NCI-H2107 treated with DMSO at 0.1 percent for 48 hours (cell line): ENCODE data around the gene TNXB.
"Not testable (repeated sequence)": the region's sequence is repeated elsewhere in the genome, so short reads cannot be mapped to it uniquely, and the experiment has no call there.

Experiments used
- DNase-seq: peaks from one replicate; lab custom pipeline; 2025; ENCODE audit not compliant: unreplicated experiment; lab: John Stamatoyannopoulos, UW

The TNXB gene

DNA sequence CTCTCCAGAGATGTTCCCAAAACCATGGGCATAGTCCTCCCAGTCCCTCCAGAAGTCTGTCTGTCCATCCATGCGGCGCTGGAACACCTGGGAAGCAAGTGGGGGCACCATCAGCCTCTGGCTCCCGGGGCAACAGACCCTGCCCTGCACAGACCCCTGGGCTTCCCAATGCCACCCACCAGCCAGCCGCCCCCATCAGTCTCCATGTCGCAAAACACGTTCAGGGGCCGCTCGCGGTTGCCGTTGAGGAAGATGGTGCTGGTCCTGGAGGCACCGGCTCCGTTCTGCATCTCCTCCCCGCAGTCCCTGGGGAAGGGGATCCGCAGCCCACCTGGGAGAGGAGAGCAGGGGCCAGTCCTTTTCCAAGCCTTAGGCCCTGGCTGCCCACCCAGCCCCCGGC is 66.9 kb downstream of the TNXB start:
- not testable (repeated sequence) for DNase-seq

DNA sequence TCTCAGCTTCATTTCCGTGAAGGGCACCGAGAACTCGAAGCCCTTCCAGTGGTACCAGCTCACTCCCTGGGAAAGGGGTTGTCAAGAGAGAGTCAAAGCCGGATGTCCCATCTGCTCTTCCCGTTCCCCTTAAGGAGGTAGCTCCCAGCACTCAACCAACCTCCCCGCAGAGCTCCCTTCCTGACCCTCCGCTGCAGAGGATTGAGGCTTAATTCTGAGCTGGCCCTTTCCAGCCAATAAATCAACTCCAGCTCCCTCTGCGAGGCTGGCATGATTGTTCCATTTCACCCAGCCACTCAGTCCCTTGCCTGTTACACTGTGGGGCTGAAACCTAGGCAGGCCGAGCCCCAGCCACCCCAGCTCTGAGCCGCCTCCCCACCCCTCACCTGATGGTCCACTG is 67.8 kb downstream of the TNXB start:
- not testable (repeated sequence) for DNase-seq

DNA sequence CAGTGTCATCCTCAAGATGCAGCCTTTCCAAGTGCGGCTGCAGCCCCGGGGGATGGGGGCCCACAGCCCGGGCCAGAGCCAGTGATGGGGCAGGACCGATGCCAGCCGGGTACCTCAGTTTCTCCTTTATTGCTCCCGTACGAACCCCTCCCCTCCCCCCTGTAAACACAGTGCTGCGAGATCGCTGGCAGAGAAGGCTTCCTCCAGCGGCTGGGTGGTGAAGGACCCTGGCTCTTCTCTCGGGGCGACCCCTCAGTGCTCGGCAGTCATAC is 68.2 kb downstream of the TNXB start:
- not testable (repeated sequence) for DNase-seq

DNA sequence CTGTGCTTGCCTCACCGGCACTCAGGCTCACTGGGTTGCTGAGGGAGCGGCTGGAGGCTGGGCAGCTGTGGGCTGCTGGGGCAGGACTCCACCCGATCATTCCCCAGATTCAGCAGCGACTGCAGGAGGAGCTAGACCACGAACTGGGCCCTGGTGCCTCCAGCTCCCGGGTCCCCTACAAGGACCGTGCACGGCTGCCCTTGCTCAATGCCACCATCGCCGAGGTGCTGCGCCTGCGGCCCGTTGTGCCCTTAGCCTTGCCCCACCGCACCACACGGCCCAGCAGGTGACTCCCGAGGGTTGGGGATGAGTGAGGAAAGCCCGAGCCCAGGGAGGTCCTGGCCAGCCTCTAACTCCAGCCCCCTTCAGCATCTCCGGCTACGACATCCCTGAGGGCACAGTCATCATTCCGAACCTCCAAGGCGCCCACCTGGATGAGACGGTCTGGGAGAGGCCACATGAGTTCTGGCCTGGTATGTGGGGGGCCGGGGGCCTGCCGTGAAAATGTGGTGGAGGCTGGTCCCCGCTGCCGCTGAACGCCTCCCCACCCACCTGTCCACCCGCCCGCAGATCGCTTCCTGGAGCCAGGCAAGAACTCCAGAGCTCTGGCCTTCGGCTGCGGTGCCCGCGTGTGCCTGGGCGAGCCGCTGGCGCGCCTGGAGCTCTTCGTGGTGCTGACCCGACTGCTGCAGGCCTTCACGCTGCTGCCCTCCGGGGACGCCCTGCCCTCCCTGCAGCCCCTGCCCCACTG is 68.7 kb downstream of the TNXB start:
- not testable (repeated sequence) for DNase-seq

DNA sequence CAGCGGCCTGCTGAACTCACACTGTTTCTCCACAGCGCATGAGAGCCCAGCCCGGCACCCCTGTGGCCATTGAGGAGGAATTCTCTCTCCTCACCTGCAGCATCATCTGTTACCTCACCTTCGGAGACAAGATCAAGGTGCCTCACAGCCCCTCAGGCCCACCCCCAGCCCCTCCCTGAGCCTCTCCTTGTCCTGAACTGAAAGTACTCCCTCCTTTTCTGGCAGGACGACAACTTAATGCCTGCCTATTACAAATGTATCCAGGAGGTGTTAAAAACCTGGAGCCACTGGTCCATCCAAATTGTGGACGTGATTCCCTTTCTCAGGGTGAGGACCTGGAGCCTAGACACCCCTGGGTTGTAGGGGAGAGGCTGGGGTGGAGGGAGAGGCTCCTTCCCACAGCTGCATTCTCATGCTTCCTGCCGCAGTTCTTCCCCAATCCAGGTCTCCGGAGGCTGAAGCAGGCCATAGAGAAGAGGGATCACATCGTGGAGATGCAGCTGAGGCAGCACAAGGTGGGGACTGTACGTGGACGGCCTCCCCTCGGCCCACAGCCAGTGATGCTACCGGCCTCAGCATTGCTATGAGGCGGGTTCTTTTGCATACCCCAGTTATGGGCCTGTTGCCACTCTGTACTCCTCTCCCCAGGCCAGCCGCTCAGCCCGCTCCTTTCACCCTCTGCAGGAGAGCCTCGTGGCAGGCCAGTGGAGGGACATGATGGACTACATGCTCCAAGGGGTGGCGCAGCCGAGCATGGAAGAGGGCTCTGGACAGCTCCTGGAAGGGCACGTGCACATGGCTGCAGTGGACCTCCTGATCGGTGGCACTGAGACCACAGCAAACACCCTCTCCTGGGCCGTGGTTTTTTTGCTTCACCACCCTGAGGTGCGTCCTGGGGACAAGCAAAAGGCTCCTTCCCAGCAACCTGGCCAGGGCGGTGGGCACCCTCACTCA is 69.5 kb downstream of the TNXB start:
- DNase-seq: not testable (repeated sequence)

DNA sequence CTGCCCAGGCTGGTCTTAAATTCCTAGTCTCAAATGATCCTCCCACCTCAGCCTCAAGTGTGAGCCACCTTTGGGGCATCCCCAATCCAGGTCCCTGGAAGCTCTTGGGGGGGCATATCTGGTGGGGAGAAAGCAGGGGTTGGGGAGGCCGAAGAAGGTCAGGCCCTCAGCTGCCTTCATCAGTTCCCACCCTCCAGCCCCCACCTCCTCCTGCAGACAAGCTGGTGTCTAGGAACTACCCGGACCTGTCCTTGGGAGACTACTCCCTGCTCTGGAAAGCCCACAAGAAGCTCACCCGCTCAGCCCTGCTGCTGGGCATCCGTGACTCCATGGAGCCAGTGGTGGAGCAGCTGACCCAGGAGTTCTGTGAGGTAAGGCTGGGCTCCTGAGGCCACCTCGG is 70.3 kb downstream of the TNXB start:
- DNase-seq: not testable (repeated sequence)

DNA sequence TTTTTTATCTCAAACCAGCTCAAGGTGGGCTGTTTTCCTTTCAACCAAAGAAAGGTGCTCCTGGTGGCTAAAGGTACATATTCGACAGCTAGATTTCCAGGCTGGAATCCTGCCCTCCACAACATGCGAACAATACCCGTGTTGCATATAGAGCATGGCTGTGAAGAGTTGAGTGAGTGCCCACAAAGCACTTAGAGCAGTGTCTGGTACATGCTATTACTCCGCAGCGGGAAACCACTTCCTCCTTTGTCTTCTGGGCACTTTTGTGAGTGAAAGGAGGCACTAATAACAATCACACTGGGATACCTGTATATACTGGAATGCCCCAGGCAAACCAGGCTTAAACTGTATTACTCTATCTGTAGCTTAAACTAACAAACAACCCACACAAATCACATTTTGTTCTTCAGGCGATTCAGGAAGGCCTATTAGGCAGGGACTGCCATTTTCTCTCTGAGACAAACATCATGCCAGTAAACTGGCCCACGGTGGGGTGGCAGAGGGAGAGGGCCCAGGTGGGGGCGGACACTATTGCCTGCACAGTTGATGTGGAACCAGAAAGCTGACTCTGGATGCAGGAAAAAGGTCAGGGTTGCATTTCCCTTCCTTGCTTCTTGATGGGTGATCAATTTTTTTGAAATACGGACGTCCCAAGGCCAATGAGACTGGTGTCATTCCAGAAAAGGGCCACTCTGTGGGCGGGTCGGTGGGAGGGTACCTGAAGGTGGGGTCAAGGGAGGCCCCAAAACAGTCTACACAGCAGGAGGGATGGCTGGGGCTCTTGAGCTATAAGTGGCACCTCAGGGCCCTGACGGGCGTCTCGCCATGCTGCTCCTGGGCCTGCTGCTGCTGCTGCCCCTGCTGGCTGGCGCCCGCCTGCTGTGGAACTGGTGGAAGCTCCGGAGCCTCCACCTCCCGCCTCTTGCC is 71.3 kb downstream of the TNXB start, which contains the start of gene CYP21A2:
Gene CYP21A2, plus strand, starts transcription at position 818 of the 927 bp plus-strand sequence. Its CDS starts 8 bp downstream, at position 826.
- not testable (repeated sequence) for DNase-seq

DNA sequence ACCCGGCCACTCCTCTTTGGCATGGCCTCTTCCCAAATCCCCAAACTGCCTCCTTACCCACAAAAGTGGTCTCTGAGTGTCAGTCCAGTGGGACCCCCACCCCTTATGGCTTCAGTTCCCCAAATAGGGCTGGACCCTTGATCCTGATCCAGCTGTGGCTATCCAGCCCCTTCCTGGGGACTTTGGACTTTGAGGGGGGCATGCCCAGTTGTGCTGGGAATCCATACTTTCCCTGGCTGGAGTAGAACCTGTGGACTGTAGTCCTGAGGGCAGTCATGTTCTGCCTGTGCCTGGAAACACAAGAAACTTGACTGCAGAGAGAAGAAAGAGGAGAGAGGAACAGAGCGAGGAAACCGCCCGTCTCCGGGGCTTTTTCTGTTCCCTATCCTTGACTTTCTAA is 72.0 kb downstream of the TNXB start:
- DNase-seq: not testable (repeated sequence)

DNA sequence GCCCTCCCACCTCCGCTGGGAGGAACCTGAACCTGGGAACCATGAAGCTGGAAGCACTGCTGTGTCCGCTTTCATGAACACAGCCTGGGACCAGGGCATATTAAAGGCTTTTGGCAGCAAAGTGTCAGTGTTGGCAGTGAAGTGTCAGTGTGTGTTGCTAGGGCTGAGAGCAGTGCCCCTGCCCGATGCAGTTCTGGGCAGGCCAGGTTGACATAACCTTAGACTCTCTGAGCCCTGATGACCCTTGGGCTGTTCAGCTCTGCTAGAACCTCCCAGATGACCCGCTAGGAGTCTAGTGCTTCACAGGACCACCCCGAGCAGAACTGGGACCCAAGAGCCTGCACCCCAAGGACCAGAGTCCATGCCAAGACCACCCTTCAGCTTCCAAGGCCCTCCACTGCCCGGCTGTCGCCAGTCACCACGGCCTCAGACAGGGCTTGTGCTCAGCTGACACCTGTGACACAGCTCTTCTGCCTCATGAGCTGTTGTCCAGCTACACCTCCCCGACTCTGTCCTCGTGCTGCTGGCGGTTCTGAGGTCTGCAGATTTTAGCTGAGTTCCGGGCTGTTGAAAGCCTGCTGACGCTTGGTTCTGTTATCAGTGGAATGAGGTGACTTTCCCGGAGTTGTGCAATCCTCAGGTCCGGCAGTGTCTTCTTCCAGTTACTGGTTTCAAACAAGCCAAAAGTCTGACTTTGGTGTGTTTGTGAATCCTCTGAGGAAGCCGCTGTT is 73.7 kb downstream of the TNXB start:
- not testable (repeated sequence) for DNase-seq

DNA sequence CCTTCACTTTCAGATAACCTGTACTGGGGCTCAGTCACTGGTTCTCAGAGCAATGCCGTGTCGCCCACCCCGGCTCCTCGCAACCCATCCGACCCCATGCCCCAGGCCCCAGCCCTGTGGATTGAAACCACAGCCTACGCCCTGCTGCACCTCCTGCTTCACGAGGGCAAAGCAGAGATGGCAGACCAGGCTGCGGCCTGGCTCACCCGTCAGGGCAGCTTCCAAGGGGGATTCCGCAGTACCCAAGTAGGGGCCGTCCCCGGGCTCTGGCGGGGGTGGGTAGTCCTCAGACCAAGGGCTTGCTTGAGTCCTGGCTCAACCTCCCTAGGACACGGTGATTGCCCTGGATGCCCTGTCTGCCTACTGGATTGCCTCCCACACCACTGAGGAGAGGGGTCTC is 79.6 kb downstream of the TNXB start:
- not testable (repeated sequence) for DNase-seq

DNA sequence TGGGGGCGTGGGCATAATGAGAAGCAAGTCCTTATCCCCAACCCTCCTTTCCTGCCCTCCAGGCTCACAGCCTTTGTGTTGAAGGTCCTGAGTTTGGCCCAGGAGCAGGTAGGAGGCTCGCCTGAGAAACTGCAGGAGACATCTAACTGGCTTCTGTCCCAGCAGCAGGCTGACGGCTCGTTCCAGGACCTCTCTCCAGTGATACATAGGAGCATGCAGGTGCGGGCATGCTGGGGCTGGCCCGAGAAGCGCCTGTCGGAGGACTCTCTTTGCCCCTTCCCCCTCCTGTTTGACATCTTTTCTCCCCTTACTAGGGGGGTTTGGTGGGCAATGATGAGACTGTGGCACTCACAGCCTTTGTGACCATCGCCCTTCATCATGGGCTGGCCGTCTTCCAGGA is 80.5 kb downstream of the TNXB start:
- not testable (repeated sequence) for DNase-seq

DNA sequence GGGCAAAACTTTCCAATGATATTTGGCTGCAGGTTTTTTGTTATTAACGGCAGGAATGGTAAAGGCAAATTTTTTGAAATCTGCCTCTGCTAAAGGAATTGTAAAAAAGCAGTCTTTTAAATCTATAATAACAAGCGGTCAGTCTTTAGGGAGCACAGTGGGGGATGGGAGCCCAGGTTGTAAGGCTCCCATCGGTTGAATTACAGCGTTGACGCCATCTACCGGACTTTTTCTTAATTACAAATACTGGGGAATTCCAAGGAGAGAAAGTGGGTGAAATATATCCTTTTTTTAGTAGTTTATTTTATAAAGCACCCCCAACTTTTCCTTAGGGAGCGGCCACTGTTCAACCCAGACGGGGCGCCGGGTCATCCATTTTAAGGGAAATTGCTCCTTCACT is 87.0 kb downstream of the TNXB start:
- not testable (repeated sequence) for DNase-seq

DNA sequence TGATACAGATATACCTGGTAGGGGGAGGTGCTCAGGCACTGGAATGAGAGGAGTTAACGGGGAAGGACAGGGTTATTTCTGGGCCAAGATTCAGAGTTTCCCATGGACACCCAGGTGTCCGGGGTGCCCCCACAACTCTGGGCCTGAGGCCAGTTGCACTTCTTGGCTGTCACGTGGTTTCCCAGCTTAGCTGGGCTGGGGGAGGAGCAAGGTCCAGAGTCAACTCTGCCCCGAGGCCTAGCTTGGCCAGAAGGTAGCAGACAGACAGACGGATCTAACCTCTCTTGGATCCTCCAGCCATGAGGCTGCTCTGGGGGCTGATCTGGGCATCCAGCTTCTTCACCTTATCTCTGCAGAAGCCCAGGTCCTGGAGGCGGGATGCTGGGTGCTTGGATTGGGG is 94.6 kb downstream of the TNXB start, which contains the start of gene C4B:
Gene C4B, plus strand, starts transcription at position 249 of the 400 bp plus-strand sequence. Its CDS starts 51 bp downstream, at position 300.
- DNase-seq: not testable (repeated sequence)

DNA sequence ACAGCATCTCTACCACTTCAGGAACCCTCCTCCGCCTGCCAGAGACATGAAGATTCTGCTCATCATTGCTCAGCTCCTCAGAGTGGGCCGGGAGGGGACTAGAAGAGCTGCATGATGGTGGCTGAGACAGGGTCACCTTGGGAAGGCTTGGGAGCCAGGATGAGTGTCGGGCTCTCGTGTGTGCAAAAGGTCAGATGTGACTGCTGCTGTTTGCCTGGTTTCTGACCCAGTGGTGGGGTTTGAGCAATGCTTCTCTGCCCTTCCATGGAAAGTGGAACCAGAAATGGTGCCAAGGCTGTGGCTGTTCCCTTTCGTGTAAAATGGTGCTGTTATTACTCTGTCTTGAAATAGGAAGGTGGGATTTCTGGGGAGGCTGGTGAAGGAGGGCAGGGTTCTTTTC is 95.4 kb downstream of the TNXB start:
- DNase-seq: not testable (repeated sequence)

DNA sequence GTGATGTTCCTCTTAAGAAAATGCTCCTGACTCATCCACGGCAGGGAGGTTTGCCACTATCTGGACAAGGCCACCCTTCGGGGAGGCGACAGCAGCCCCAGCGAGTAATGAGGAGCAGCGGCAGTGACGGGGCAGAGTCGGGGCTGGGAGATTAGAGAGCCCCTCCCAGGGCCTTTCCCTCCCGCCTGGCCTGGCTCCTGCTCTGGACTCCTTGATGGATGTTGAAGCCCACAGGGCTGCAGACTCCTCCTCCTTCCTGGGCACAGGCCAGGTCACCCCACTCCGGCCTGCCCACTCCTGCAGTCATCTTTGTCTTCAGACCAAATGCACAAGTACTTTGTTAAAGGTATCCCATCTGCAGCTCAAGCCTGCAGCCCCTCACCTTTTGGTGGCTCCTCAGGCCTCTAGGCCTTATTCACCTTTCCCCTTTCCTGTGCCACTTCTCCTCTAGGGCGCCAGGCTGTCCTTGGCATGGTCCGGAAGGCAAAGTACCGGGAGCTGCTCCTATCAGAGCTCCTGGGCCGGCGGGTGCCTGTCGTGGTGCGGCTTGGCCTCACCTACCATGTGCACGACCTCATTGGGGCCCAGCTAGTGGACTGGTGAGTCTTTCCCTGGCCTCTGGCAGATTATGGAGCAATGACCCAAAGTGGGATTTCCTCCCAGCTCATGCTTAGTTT is 96.1 kb downstream of the TNXB start:
- not testable (repeated sequence) for DNase-seq

DNA sequence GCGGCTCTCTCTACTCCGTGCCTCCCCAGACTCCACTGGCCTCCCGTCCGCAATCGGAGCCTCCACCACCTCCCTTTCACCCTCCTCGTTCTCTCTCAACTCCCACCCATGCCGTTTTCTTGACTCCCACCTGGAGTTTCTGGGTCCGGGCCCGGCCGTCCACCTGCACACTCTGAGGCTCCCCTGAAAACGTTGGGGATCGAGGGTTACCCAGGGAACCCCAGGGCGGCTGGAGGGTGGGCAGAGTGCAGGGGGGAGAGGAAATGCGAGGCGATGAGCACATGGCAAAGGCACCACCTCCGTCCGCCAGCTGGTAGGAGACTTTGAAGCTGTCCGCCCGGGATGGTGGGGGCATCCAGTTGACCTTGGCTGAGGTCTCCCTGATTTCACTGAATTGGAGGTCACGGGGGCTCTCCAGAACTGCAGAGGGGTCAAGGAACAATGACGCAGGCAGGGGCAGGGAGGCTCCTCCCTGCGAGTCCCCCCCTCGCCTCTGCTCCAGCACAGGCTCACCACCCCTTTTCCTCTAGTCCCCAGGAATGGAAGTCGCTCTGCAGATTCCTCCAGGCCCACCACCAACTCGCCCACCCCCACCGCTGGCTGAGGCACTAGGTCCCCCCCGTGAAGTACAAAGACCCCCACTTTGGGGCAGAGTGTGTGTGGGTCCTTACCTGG is 98.1 kb downstream of the TNXB start:
- DNase-seq: not testable (repeated sequence)

DNA sequence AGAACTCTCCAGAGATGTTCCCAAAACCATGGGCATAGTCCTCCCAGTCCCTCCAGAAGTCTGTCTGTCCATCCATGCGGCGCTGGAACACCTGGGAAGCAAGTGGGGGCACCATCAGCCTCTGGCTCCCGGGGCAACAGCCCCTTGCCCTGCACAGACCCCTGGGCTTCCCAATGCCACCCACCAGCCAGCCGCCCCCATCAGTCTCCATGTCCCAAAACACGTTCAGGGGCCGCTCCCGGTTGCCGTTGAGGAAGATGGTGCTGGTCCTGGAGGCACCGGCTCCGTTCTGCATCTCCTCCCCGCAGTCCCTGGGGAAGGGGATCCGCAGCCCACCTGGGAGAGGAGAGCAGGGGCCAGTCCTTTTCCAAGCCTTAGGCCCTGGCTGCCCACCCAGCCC is 99.6 kb downstream of the TNXB start:
- not testable (repeated sequence) for DNase-seq

DNA sequence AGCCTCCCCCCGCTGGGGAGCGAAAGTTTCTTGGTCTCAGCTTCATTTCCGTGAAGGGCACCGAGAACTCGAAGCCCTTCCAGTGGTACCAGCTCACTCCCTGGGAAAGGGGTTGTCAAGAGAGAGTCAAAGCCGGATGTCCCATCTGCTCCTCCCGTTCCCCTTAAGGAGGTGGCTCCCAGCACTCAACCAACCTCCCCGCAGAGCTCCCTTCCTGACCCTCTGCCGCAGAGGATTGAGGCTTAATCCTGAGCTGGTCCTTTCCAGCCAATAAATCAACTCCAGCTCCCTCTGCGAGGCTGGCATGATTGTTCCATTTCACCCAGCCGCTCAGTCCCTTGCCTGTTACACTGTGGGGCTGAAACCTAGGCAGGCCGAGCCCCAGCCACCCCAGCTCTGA is 100.5 kb downstream of the TNXB start:
- not testable (repeated sequence) for DNase-seq

DNA sequence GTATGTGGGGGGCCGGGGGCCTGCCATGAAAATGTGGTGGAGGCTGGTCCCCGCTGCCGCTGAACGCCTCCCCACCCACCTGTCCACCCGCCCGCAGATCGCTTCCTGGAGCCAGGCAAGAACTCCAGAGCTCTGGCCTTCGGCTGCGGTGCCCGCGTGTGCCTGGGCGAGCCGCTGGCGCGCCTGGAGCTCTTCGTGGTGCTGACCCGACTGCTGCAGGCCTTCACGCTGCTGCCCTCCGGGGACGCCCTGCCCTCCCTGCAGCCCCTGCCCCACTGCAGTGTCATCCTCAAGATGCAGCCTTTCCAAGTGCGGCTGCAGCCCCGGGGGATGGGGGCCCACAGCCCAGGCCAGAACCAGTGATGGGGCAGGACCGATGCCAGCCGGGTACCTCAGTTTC is 101.1 kb downstream of the TNXB start:
- DNase-seq: not testable (repeated sequence)
